GM13976 (cell line): ENCODE results near the gene HDGFL2.

Experiments used
- DNase-seq: peaks from one replicate; pipeline ENCODE4 v3.0.0; 2012; ENCODE audit warnings: low spot score
- in situ Hi-C: fragments of 300-500 bp; cut with MboI; formaldehyde crosslinking; loops from one replicate; pipeline ENCODE4 v1.12.0; 2022; ENCODE audit warnings: low sequenced_read_pairs, mixed read lengths, inconsistent platforms; ENCODE audit not compliant: unreplicated experiment
- TF ChIP-seq, protein P1 (sequence below): IDR thresholded peaks from 2 replicates; pipeline ENCODE4 v1.5.1; 2012; ENCODE audit warnings: borderline replicate concordance, mild to moderate bottlenecking; ENCODE audit not compliant: insufficient read depth; ENCODE audit errors: extremely low read depth, missing control alignments, control extremely low read depth

Gene HDGFL2

DNA sequence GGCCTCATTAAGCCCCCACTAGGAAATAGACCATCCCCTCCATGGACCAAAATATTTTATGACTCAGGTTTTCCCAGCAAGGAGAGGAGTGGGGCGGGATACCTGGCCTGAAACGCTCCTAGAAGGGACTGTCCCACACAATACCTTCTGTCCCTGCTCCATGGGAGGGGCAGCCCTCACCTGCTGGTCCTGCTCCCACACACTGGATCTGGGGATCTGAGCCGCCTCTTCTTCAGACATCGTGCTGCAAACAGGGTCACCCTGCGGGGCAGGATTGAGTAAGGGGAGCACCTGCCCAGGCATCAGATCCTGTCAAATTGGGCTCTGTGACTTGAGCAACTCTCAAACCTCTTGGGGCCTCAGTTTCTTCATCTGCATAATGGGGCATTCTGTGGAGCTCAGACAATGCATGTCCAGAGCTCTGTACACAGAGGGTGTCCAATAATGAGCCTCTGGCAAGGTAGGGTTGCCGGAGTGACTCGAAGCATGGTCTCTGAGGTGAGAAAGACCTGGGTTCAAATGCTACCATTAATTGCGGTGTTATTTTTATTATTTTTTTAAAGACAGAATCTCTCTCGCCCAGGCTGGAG is 61.8 kb downstream of the HDGFL2 start:
- no peak for DNase-seq
- in situ Hi-C loops, result no loop called here
- TF ChIP-seq, protein P1, sequence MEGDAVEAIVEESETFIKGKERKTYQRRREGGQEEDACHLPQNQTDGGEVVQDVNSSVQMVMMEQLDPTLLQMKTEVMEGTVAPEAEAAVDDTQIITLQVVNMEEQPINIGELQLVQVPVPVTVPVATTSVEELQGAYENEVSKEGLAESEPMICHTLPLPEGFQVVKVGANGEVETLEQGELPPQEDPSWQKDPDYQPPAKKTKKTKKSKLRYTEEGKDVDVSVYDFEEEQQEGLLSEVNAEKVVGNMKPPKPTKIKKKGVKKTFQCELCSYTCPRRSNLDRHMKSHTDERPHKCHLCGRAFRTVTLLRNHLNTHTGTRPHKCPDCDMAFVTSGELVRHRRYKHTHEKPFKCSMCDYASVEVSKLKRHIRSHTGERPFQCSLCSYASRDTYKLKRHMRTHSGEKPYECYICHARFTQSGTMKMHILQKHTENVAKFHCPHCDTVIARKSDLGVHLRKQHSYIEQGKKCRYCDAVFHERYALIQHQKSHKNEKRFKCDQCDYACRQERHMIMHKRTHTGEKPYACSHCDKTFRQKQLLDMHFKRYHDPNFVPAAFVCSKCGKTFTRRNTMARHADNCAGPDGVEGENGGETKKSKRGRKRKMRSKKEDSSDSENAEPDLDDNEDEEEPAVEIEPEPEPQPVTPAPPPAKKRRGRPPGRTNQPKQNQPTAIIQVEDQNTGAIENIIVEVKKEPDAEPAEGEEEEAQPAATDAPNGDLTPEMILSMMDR, result no peak

DNA sequence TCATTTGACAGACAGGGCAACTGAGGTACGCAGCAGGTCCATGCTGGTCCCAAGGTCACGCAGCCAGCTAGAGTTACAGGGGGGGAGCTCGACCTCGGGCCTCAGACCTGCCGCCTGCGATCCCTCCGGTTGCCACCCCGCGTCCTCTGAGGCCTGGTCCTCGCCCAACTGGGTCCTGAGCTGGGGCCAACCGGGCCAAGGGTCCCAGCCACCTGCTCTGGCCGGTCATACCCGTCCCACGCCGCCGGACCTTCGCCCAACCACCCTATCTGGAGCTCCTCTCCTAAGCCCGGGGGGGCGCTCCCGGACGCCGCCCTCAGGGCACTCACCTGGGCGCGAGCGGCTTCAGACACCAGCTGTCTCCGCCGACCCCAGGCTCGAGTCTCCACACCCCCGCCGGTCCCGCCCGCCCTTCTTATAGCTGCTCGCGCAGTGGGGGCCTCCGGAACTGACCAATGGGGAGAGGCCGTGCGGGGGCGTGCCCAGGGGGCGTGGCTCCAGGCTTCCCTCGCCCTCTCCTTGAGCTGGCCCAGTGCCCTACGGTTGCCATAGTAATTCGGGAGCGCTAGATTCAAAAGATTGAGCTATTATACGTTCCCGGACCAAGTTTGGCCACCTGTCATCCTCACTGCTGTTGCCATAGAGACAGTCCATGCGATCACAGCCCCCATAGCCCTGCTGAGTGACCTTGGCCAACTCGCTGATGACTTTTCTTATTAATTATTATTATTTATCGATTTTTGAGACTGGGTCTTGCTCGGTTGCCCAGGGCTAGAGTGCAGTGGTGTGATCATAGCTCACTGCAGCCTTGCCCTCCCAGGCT is 63.0 kb downstream of the HDGFL2 start, which contains the start of gene PLIN5:
PLIN5 (minus strand) TSS at position 389 of the 823 bp plus-strand sequence. CDS start 1,150 bp downstream, outside the sequence.
- peak; percentile 77 for DNase-seq
- TF ChIP-seq, protein P1, result no peak
- in situ Hi-C loops, result no loop called here

GRCh38 chr19:4536798-4537197 is 64.7 kb downstream of the HDGFL2 start:
- in situ Hi-C loops, result no loop called here
- no peak for DNase-seq
- TF ChIP-seq, protein P1, result no peak

DNA sequence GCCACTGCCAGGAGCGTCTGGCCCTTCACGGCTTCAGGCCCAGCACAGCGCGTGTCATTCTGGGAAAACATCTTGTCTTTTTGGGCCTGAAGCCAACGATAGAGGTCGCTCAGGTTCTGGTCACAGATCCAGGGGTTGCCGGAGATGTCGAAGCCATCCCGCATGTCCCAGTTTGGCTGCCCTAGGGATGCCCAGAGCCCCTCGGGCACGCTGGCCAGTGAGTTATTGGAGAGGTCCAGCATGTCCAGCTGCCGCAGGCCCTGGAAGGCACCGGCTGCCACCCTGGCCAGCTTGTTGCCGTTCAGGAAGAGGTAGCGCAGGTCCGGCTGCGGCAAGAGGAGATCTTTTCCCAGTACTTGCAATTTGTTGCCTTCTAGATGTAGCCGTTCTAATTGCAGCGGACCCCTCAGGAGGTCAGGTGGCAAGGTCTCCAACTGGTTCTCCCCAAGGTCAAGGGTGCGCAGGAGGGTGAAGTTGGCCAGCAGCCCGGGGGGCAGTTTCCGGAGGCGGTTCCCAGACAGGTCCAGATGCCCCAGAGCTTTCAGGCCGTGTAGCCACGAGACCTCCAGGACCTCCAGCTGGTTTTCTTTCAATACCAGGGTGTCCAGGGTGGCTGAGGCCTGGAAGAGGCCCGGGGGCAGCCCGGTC is 66.0 kb downstream of the HDGFL2 start:
- DNase-seq, result no peak
- in situ Hi-C loops, result no loop called here
- TF ChIP-seq, protein P1, result no peak

GRCh38 chr19:4538601-4538954 is 66.5 kb downstream of the HDGFL2 start:
- no peak for DNase-seq
- TF ChIP-seq, protein P1, result no peak
- in situ Hi-C loops, result no loop called here

DNA sequence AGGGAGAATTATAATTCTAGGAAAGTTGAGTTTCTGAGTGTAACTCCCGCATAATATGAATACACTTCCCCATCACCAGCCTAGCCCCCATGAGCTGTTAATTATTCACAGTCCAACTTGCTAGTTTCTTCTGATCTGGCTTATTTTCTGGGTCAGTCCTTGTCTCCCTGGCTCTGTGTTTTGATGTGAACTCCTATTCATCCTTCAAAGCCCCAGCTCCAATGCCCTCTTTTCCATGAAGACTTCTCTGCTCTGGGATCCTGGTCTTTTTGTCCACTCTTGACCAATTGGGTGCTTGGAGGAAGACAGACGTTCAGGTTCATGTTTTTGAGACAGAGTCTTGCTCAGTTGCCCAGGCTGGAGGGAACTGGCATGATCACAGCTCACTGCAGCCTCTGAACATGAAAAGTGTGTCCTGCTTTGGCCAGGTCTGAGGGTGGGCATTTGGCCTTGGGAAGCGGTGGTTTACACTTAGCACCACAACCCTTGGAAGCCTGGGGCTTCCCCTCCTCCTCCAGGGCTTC is 67.1 kb downstream of the HDGFL2 start:
- in situ Hi-C loops, result no loop called here
- DNase-seq, result no peak
- TF ChIP-seq, protein P1, result no peak
